Esophagus mucosa (tissue), 1 donor: ENCODE results near the gene CDHR2. TPM values are rescaled to one million over a fixed set of nuclear protein-coding genes. Genes with fewer than 3 reads are reported as not detected.
"Not testable (repeated sequence)": the region's sequence is repeated elsewhere in the genome, so short reads cannot be mapped to it uniquely, and the experiment has no call there.

Source experiments
- ATAC-seq: fragments of 200-7000 bp; cut with Tn5 transposase; one replicate; pipeline ENCODE4 v1.9.1; 2020
- total RNA-seq: library from RNA; stranded (reverse); gene quantifications from one replicate; pipeline ENCODE4 v1.2.4, GENCODE V29; 2023
- donor health status: DM: yes; HTN: yes; CAD: no.

CDHR2 gene
- total RNA-seq, 1 donor from 2014 or later, result not detected

DNA sequence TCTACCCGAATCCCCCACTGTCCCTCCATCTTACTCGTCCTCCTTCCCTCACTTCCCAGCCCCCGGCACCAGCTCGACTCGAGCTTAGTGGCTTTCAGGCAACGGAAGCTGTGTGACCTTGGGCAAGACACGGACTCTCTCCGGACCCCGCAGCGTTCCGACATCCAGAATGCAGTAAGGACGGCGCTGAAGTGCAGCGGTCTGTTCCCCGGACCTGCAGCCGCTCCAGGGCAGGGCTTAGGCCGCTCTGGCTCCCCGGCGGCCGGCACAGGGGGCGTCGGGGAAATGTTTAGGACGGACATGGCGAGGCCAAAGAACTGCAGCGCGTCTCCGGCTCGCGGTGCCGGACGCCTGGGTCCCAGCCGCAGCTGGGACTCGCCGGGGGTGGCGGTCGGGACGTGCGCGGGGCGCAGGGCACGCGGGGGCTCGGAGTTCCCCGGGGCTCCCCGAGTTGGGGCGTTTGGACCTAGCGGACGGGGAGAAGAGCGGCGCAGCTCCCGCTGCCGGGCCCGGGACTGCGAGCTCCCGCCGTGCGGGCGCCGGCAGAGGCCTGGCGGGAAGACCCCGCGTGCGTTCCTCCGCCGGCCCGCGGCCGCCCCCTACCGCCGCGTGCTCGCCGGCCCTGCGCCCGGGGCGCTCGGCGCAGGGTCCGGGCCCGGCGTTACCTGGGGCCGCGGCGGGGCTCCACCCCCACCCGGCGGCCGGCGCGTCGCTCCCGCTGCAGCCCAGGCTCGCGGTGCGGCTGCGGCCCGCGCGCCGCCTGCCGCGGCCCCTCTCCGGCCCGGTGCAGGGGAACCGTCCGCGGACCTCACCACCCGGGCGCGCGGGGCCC is 6.3 kb upstream of the CDHR2 start:
- ATAC-seq, result peak; percentile 2

DNA sequence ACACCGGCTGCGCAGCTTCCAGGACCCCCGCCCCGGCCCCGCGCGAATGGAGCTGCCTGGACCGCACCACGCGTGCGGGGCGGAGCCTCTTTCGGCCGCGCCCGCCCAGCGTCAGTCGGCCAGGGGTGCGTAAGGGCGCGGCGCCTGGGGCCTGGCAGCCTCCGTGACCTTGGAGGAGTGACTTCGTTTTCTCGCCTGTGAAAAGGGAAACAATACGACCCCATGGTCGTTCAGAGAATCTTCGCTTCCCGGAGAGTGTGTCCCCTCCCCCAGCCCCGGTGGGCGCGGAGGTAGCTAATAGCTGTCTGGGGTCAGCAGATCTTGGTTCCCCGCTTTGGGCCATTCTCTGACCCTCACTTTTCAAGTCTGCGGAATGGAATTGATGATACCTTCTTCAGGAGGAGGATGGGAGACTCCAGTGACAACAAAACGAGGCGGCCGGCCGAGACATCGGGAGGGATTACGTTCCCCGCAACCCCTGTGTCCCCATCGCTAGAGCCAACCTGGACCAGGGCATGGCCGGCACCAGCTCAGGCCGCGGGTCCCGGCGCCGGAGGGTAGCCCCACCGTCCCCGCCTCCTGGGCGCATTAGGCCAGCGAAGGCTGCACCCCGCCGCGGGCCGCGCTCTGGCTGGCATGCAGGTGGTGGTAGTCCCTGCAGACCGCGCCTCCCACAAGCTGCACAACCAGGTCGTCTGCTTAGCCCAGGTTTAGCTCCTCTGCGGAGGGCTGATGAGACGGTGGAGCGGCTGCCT is 5.5 kb upstream of the CDHR2 start:
- ATAC-seq, result peak; percentile 78

DNA sequence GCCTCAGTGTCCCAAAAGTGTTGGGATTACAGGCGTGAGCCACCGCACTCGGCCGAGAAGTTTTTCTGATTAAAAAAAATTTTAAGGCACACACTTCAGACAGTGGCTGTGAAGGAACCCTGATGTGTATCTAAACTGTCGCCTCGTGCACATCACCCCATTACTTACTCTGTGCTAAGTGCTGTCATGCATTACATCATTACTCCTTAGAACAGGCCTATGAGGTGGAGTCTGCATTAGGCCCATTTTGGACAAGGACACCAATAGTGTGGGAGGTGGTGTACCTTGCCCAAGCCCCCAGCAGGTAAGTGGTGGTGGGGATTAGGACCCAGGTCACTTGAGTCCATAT is 3.8 kb upstream of the CDHR2 start:
- ATAC-seq, result no peak

GRCh38 chr5:176545737-176546509 is 3.2 kb upstream of the CDHR2 start:
- no peak for ATAC-seq

DNA sequence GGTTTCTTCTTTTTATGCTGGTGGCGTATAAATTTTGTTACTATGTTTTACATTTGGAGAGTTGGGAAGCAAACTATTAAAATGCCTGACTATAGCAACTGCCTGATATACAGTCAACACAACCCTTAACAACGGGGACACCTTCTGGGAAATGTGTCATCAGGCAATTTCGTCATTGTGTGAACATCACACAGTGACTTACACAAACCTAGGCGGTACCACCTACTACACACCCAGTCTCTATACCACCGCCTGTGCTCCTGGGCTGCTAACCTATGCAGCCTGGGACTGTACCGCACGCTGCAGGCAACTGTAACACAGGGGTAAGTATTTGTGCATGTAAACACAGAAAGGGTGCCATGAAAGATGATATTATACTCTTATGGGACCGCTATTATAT is 1.3 kb upstream of the CDHR2 start:
- peak; percentile 59 for ATAC-seq

DNA sequence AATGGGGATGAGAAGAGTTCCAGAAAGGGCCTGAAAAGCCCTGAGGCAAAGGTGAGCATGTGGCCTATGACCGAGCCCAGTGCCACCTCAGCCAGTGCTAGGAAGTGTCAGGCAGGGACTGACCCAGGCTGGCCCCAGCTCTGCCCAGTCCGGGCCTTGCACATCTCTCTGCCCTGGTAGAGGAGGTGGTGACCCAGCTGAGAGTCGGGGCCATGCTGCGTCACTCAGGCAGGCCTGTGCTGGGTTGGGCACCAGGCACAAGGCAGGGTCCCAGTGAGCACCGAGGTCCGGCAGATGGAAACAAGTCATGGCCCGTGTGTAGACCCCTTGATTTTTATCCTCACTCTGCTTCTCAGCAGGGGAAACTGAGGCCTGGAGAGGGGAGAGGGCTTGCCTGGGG is 729 bp downstream of the CDHR2 start:
- ATAC-seq, result no peak

DNA sequence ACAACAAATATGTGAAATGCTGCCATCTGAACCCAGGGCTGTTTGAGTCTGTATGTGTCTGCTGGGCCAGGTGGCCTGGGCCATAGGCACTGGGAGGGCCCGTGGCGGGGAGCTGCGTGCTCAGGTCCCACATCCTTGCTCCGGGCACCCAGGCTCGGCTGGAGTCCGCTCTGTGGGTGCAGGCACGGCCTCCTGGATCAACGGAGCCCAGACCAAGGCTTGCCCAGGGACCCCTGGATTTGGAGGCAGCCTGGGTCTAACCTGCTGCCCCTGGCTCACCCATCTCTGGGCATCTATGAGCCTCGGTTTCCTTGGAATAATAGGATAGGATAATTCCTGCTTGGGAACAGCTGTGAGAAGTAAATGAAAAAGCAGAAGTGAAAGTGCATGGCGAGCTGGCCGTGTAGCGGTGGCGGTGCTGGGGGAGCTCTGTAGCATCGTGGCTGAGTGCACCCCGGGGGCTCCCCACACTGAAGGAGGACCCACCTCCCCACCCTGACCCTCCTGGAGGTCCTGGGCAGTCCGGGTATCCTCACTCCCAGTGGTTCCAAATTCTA is 1.2 kb downstream of the CDHR2 start:
- ATAC-seq, result no peak

- not testable (repeated sequence) for ATAC-seq
Measured at GRCh38 chr5:176550937-176551336, 1.8 kb downstream of the CDHR2 start.

GRCh38 chr5:176552332-176552869 is 3.3 kb downstream of the CDHR2 start:
- no peak for ATAC-seq

DNA sequence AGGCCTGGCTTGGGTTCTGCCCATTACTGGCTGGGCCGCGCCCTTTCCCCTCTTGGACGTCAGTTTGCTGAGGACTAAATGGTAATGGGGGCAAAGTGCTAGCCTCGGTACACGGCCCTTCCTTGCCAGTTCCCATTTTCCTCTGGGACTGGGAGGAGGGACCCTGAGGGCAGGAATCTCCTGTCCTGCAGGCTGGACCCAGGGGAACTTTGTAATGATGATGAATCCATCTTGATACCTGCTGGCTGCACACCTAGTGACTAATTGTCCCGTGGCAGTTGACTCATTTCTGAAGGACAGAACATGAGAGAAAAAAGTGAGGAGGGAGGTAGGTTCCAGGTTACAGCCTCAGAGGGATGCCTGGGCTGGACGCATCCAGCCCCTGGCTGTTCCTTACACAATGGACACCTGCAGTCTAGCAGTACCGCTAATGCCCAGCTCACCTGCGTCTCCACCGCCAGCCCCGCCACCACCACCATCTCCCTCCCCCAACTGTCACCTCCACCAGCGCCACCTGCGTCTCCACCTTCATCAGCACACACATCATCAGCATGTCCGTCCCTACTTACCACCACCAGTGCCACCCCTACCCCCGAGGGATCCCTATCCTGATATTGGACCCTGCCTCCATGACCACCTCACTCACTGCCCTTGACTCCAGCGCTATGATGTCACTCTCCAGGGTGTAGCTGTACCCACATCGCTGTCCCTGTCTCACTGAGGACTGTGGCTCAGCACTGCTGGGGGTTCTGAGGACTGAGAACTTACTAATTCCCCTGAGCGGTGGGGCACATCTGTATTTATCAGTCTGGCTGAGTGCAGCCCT is 4.3 kb downstream of the CDHR2 start:
- ATAC-seq, result peak; percentile 69

DNA sequence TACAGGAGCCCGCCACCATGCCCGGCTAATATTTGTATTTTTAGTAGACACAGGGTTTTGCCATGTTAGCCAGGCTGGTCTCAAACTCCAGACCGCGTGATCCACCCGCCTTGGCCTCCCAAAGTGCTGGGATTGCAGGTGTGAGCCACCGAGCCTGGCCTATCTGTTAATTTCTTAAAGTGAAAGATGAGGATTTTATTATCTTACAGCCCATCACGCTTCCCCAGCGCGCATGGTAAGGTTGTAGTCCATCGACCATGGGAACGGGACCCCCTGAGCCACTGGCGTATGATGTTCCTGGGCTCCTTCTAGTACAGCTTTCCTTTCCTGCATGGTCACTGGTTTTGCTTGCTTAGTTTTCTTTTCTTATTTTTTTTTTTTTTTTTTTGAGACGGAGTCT is 8.7 kb downstream of the CDHR2 start:
- ATAC-seq, result no peak

DNA sequence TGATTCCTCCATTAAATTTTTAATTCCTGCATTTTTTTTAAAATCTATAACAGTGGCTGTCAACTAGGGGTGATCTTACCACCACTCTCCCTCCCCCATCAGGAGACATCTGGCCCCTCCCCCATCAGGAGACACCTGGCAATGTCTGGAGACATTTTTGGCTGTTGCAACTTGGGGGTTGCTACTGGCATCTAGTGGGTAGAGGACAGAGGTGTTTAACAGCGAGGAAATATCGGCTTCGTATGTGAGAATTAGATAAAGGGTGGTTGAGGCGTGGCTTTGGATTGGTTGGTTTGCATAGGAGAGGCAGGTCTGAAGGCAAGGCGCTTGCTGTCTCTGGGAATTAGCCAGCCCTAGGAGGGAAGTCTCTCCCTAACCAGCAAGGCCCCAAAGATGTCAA is 10.5 kb downstream of the CDHR2 start:
- no peak for ATAC-seq

GRCh38 chr5:176560364-176560763 is 11.2 kb downstream of the CDHR2 start:
- ATAC-seq, result no peak

GRCh38 chr5:176561259-176561658 is 12.1 kb downstream of the CDHR2 start:
- ATAC-seq, result no peak

- ATAC-seq, result no peak
Measured at GRCh38 chr5:176562189-176562588, 13.0 kb downstream of the CDHR2 start.

GRCh38 chr5:176564002-176564401 is 14.9 kb downstream of the CDHR2 start:
- no peak for ATAC-seq

GRCh38 chr5:176565760-176566288 is 16.7 kb downstream of the CDHR2 start:
- no peak for ATAC-seq

- ATAC-seq, result no peak
Measured at GRCh38 chr5:176568657-176569056, 19.5 kb downstream of the CDHR2 start.

DNA sequence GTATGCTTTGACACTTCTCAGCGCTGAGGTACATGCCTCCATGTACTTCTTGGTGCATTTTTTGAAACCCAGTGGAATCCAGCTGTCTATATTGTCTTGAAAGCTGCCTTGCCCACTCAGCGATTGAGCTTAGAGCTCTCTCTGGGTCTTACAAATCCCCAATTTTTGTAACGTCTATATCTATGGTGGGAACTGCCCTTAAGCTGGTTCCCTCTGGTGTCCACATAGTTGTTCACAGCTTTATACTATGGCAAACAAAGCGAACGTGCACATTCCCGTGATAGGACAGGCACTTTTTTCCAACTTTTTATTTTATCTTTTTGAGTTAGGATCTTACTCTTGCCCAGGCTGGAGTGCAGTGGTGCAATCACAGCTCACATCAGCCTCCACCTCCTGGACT is 20.9 kb downstream of the CDHR2 start:
- ATAC-seq, result no peak

DNA sequence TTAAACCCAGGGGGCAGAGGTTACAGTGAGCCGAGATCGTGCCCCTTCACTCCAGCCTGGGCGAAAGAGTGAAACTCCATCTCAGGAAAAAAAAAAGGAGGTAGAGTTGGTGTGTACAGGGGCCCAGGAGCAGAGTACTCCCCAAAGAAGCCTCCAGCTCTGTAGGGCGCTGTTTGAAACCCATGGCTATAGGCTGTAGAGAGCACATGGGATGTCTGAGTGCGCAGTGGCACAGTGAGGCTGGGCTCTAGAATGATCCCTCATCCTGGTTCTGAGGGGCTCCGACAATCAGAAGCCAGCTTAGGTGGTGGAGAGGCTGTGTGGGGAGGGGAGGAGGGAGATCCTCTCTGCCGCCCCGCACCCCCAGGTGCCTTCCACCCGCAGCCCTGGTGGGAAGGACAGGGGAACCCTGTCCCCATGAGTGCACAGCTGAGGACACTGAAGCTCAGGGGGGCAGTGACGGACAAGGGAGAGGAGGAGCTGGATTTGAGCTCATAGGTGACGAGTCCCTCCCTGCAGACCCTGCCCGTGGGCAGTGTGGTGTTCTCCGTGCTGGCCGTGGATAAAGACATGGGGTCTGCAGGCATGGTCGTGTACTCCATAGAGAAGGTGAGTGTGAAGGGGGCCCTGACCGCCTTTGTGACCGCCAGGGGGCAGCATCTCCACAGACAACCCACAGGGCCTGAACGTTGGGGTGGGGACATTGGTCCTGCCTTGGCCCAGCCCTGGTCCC is 24.6 kb downstream of the CDHR2 start:
- ATAC-seq, result peak; percentile 54

DNA sequence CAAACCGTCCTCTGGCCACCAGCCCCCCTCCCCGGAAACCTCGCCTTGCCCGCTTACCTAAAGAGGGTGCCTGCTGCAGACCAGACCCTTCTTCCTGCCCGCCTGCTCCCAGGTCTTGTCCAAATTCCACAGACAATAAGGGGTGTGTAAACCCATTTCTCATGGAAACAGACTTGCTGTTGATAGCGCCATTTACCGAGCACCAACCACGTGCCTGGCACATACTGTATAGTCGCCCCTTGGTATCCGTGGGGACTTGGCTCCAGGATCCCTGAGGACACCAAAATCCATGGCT is 25.1 kb downstream of the CDHR2 start:
- no peak for ATAC-seq
